HL-60 (cell line): ENCODE data around the gene GCAT.

Experiments
- CTCF ChIP-seq: IDR thresholded peaks from one replicate; pipeline ENCODE4 v1.5.1; 2011; ENCODE audit warnings: low read length, control low read depth, inconsistent platforms; ENCODE audit not compliant: insufficient read depth
- GABPA ChIP-seq: IDR thresholded peaks from 2 replicates; pipeline ENCODE4 v1.6.1; 2012; ENCODE audit warnings: low read depth
- POLR2AphosphoS5 ChIP-seq: IDR thresholded peaks from 2 replicates; pipeline ENCODE4 v1.6.1; 2012; ENCODE audit warnings: low read depth
- REST ChIP-seq: IDR thresholded peaks from 2 replicates; pipeline ENCODE4 v1.6.1; 2012; ENCODE audit warnings: low read depth; ENCODE audit not compliant: insufficient replicate concordance
- SPI1 ChIP-seq: IDR thresholded peaks from 2 replicates; pipeline ENCODE4 v1.6.1; 2012; ENCODE audit warnings: low read depth, mild to moderate bottlenecking, borderline replicate concordance

GRCh38 chr22:37781434-37782059 is 26.2 kb upstream of the GCAT start:
- TF ChIP-seq CTCF (no peak), POLR2AphosphoS5 (no peak), REST (no peak), GABPA (no peak), SPI1 (no peak)
